Iris pigment epithelial cell (primary cell): ENCODE data around the gene C1orf122.
A peak's percentile ranks its signal among the peaks of the same experiment; 100 is the strongest.

Experiments used
- DNase-seq: peaks from one replicate; pipeline ENCODE4 v3.0.0-alpha.2; 2011; ENCODE audit warnings: low read depth

Gene C1orf122

DNA sequence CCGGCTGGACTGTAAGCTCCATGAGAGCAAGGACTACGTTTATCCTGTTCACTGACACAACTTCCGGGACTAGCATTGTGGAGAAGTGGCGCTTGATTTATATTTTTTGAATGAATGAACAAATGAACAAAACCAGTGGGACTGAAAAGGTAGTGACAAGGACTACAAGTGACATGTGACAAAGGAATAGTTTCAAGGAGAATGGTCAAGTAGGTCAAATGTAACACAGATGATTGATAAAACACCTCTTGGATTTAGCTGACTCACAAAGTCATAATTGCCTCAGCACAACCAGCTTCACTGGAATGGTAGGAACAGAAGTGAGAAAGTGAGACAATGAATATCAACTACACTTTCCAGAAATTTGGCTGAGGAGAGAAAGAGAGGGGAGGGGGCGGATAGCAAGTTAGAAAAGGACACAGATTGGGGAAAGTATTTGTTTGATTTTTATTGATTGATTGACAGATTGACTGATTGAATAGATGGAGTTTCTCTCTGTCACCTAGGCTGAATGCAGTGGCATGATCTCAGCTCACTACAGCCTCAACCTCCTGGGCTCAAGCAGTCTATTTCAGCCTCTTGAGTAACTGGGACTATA lies 37.6 kb downstream of the C1orf122 start:
- no peak for DNase-seq

DNA sequence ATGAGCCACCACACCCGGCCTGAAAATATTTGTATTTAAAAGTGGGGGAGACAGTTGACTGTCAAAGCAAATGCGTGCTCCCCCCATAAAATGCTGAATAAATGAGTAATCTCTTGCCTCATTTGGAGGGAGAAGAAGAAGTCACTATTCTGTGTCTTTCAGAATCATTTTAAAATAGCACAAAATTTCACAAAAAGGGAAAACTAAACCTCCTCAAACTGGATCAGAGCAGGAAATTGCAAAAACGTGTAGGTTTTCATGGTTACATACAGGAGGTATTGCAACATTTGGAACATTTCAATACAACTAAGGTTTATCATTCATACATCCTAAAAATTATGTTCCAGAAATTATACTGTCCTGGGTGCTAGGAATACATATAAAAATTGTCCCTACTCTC lies 38.2 kb downstream of the C1orf122 start:
- peak; percentile 49 for DNase-seq

DNA sequence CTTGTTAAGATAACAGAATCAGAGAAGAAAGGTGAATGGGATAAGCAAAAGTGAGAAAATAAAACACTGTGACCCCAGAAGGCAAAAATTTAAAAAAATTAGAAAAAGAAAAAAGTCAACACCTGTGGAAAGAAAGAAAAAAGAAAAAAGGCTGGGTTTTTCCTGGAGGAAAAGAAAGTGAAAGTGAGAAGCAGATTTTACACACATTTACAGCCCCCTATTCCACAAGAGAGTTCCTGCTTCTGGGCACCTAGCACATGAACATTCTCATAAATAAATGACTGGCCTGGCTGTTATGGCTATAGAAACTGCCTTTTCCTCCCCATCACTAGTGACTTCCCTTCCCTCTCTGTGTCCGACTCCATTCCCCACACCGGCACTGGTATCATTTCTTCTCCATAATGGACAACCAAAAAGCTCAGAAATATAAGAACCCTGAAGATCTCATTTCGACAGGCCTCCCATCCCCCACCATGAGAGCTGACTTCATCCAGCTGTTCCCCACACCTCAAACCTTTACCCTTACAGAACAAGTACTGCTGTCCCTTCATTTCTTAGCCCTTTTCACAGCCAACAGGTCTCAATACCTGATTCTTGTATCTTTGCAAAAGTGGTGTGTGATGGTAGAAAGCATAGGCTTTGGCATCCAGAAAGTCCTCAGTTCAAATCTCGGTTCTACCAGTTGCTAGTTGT lies 39.2 kb downstream of the C1orf122 start:
- no peak for DNase-seq

GRCh38 chr1:37849480-37849879 lies 41.9 kb downstream of the C1orf122 start:
- no peak for DNase-seq

GRCh38 chr1:37850352-37850955 lies 42.9 kb downstream of the C1orf122 start:
- peak; percentile 77 for DNase-seq

DNA sequence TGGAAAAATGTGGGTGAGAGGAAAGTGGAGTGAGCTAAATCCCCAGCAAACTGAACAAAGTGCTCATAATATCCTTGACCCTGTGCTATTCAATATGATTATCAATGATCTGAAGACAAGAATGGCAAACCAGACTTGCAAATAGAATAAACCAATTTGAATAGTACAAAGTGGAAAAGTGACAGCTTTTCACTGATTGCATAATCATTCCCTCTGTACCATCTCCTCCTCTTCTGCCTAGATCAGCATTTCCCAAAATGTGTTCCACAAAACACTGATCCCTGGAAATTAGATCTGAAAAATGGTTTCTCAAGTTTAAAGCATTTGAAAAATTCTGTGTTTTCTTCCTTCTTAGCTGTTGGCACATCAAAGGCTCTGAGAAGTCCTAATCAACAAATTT lies 43.7 kb downstream of the C1orf122 start:
- DNase-seq, result no peak

GRCh38 chr1:37851782-37852210 lies 44.2 kb downstream of the C1orf122 start:
- DNase-seq, result peak; percentile 63

- no peak for DNase-seq
Observed at GRCh38 chr1:37853157-37853556, 45.6 kb downstream of the C1orf122 start.

DNA sequence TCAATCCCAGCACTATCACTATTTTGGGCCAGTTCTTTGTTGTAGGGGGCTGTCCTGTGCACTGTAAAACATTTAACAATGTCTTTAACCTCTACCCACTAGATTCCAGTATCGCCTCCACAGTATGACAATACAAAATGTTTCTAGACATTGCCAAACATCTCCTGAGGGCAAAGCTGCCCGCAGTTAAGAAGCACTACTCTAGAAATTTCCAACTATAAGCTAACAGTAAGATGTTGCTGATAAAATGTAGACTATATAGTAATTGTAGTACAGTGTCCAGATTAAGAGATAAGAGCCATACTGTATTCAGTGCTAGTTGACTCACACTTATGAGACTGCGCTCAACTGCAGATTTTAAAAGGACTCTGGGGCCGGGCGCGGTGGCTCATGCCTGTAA lies 46.8 kb downstream of the C1orf122 start:
- no peak for DNase-seq
